ENCODE results near the gene PLPPR3.
A peak's percentile ranks its signal among the peaks of the same experiment; 100 is the strongest.

PLPPR3 gene

GRCh38 chr19:821825-822503 lies at the start of gene PLPPR3:
TSS of gene PLPPR3 (minus strand) at chr19:821955. CDS start at chr19:821559, 396 bp downstream.
- no peak for DNase-seq (ENCODE audit: low spot score)
- TF ChIP-seq CTCF (IDR thresholded peaks at IDR 0.05): no peak
- H3K27ac ChIP-seq: no peak within 1 kb of the TSS
- H3K4me3 ChIP-seq: peak within 1 kb of the TSS; percentile 66

GRCh38 chr19:870963-871401 lies 49.2 kb upstream of the PLPPR3 start:
- no peak overlapping the region for H3K4me3 ChIP-seq
- TF ChIP-seq CTCF (IDR thresholded peaks at IDR 0.05): no peak
- H3K27ac ChIP-seq: no peak overlapping the region
- DNase-seq (ENCODE audit: low spot score): no peak

GRCh38 chr19:870314-870713 lies 48.6 kb upstream of the PLPPR3 start:
- Histone ChIP-seq H3K4me3 (no peak overlapping the region), H3K27ac (peak overlapping the region; percentile 66 to 83)
- no peak for TF ChIP-seq CTCF (IDR thresholded peaks at IDR 0.05)
- DNase-seq (ENCODE audit: low spot score): no peak

GRCh38 chr19:869245-870177 lies 47.8 kb upstream of the PLPPR3 start:
- Histone ChIP-seq H3K4me3 (no peak overlapping the region), H3K27ac (peak overlapping the region; percentile 66 to 83)
- peak; percentile 89 for DNase-seq (ENCODE audit: low spot score)
- no peak for TF ChIP-seq CTCF (IDR thresholded peaks at IDR 0.05)

GRCh38 chr19:868458-869244 lies 46.9 kb upstream of the PLPPR3 start:
- no peak for TF ChIP-seq CTCF (IDR thresholded peaks at IDR 0.05)
- DNase-seq (ENCODE audit: low spot score): no peak
- Histone ChIP-seq H3K4me3 (no peak overlapping the region), H3K27ac (peak overlapping the region; percentile 66 to 83)

GRCh38 chr19:867855-868457 lies 46.2 kb upstream of the PLPPR3 start:
- H3K27ac ChIP-seq: peak overlapping the region in 1 of 2 donors; percentile 83
- DNase-seq (ENCODE audit: low spot score): no peak
- no peak overlapping the region for H3K4me3 ChIP-seq
- TF ChIP-seq CTCF (IDR thresholded peaks at IDR 0.05): no peak

Data from coronary artery (tissue), 2 donors.